ENCODE data around the gene LPCAT3. TPM values are rescaled to one million over a fixed set of nuclear protein-coding genes. Genes with fewer than 3 reads are reported as not detected.

The LPCAT3 gene
- total RNA-seq, 1 donor from 2014 or later: 21.3 TPM

- Mint-ChIP-seq H3K9me3 (no peaks in the 10 kb centered on the region), H3K4me1 (no peaks in the 10 kb centered on the region), H3K27me3 (peaks cover 21% of the 10 kb centered on the region), H3K36me3 (ENCODE audit: low read depth) (no peaks in the 10 kb centered on the region), H3K4me3 (no peak overlapping the region), H3K27ac (no peak overlapping the region)
- DNase-seq (no peak), ATAC-seq (ENCODE audit: low read depth) (no peak)
- CTCF ChIA-PET: no interaction called here
- POLR2A ChIA-PET: no interaction called here
- TF ChIP-seq, protein P1, sequence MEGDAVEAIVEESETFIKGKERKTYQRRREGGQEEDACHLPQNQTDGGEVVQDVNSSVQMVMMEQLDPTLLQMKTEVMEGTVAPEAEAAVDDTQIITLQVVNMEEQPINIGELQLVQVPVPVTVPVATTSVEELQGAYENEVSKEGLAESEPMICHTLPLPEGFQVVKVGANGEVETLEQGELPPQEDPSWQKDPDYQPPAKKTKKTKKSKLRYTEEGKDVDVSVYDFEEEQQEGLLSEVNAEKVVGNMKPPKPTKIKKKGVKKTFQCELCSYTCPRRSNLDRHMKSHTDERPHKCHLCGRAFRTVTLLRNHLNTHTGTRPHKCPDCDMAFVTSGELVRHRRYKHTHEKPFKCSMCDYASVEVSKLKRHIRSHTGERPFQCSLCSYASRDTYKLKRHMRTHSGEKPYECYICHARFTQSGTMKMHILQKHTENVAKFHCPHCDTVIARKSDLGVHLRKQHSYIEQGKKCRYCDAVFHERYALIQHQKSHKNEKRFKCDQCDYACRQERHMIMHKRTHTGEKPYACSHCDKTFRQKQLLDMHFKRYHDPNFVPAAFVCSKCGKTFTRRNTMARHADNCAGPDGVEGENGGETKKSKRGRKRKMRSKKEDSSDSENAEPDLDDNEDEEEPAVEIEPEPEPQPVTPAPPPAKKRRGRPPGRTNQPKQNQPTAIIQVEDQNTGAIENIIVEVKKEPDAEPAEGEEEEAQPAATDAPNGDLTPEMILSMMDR (IDR thresholded peaks at IDR 0.05): no peak
- intact Hi-C loops (cut with micrococcal nuclease): no loop called here
Measured at GRCh38 chr12:7064516-7064915, 46.2 kb upstream of the LPCAT3 start.

DNA sequence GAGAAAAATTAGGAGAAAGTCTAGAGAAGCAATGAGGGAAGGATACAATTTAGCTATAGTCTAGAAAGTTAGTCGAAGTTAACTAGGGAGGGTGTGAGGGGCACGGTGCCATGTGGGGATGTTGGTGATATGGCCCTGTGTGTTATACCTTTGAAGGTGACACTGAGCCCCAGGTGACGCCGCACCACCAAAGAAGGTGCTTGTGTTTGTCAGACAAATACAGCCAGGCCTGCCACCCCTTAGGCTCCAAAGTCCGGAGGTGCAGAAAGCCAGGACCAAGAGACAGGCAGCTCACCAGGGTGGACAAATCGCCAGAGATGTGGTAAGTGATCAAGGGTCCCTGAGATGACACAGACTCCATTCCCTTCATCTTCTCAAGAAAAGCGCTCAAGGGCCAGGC, 43.3 kb upstream of the LPCAT3 start:
- intact Hi-C loops (cut with micrococcal nuclease): no loop called here
- TF ChIP-seq, protein P1 (IDR thresholded peaks at IDR 0.05): no peak
- no peaks in the 10 kb centered on the region for H3K4me1 Mint-ChIP-seq
- no peak overlapping the region for H3K4me3 Mint-ChIP-seq
- no peak for ATAC-seq (ENCODE audit: low read depth)
- no peaks in the 10 kb centered on the region for H3K9me3 Mint-ChIP-seq
- H3K36me3 Mint-ChIP-seq (ENCODE audit: low read depth): no peaks in the 10 kb centered on the region
- CTCF ChIA-PET: no interaction called here
- H3K27me3 Mint-ChIP-seq: peaks cover 35% of the 10 kb centered on the region
- POLR2A ChIA-PET: no interaction called here
- no peak for DNase-seq
- H3K27ac Mint-ChIP-seq: no peak overlapping the region

DNA sequence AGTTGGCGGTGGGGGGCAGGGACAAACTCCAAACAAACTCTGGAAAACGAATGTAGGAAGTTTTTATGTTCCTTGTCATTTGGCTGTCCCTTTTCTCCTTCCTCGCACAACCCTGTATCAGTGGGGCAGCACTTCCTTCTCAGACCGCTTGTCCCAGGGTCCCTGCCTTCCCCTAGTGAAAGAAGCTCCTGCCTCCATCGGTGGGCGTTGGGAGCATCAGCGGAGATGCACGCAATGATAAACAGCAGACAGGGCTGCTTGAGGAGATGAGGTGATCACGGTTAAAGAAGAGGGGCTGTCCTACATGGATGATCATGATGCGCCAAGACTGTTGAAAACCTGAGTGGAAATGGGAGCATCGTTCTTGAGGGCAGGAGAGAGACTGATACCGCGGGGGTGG, 42.9 kb upstream of the LPCAT3 start:
- CTCF ChIA-PET: no interaction called here
- no peaks in the 10 kb centered on the region for H3K4me1 Mint-ChIP-seq
- no peak overlapping the region for H3K4me3 Mint-ChIP-seq
- intact Hi-C loops (cut with micrococcal nuclease): no loop called here
- no peak for ATAC-seq (ENCODE audit: low read depth)
- H3K27ac Mint-ChIP-seq: no peak overlapping the region
- POLR2A ChIA-PET: no interaction called here
- TF ChIP-seq, protein P1 (IDR thresholded peaks at IDR 0.05): no peak
- peaks cover 39% of the 10 kb centered on the region for H3K27me3 Mint-ChIP-seq
- no peak for DNase-seq
- no peaks in the 10 kb centered on the region for H3K36me3 Mint-ChIP-seq (ENCODE audit: low read depth)
- H3K9me3 Mint-ChIP-seq: no peaks in the 10 kb centered on the region

GRCh38 chr12:7060353-7060954, 42.2 kb upstream of the LPCAT3 start, which contains the start of gene C1S:
C1S (plus strand) TSS chr12:7060718; CDS start chr12:7061913, 1,195 bp downstream.
- ATAC-seq (ENCODE audit: low read depth) (no peak), DNase-seq (no peak)
- TF ChIP-seq, protein P1 (IDR thresholded peaks at IDR 0.05): no peak
- intact Hi-C loops (cut with micrococcal nuclease): no loop called here
- Mint-ChIP-seq H3K27me3 (peaks cover 41% of the 10 kb centered on the region), H3K36me3 (ENCODE audit: low read depth) (no peaks in the 10 kb centered on the region), H3K4me3 (no peak within 1 kb of the TSS), H3K9me3 (no peaks in the 10 kb centered on the region), H3K27ac (no peak within 1 kb of the TSS), H3K4me1 (no peaks in the 10 kb centered on the region)
- CTCF ChIA-PET: no interaction called here
- POLR2A ChIA-PET: no interaction called here

- TF ChIP-seq, protein P1 (IDR thresholded peaks at IDR 0.05): no peak
- no peak for DNase-seq
- H3K9me3 Mint-ChIP-seq: no peaks in the 10 kb centered on the region
- H3K36me3 Mint-ChIP-seq (ENCODE audit: low read depth): no peaks in the 10 kb centered on the region
- ChIA-PET CTCF (no interaction called here), POLR2A (no interaction called here)
- intact Hi-C loops (cut with micrococcal nuclease): no loop called here
- no peak overlapping the region for H3K27ac Mint-ChIP-seq
- H3K4me1 Mint-ChIP-seq: no peaks in the 10 kb centered on the region
- H3K27me3 Mint-ChIP-seq: peaks cover 47% of the 10 kb centered on the region
- no peak overlapping the region for H3K4me3 Mint-ChIP-seq
- no peak for ATAC-seq (ENCODE audit: low read depth)
Measured at GRCh38 chr12:7059780-7060179, 41.5 kb upstream of the LPCAT3 start.
